ENCODE measurements around the gene IL4I1. TPM values are rescaled to one million over a fixed set of nuclear protein-coding genes. Genes with fewer than 3 reads are reported as not detected.

The IL4I1 gene
- 0.13 and 0.23 TPM in 2 replicates for total RNA-seq

GRCh38 chr19:49896863-49897621, at the start of gene IL4I1:
IL4I1 (minus strand) TSS chr19:49896887; CDS start chr19:49896160, 727 bp downstream.

GRCh38 chr19:49929121-49929610, 32.5 kb upstream of the IL4I1 start, which contains the start of the genes ATF5 and NUP62:
ATF5 (plus strand) TSS chr19:49929205; CDS start chr19:49930851, 1,646 bp downstream.
NUP62 (minus strand) TSS chr19:49929504; CDS start chr19:49909807, 19,697 bp downstream.

GRCh38 chr19:49877020-49877878, 19.4 kb downstream of the IL4I1 start, which contains the start of the genes AKT1S1 and TBC1D17:
AKT1S1 (minus strand) TSS chr19:49877355; CDS start chr19:49873295, 4,060 bp downstream.
TBC1D17 (plus strand) TSS chr19:49877702; CDS start chr19:49877724, 22 bp downstream.

GRCh38 chr19:49866933-49867782, 29.5 kb downstream of the IL4I1 start, which contains the start of gene PNKP:
PNKP (minus strand) TSS chr19:49867576; CDS start chr19:49867204, 372 bp downstream.

GRCh38 chr19:49850487-49851342, 46.0 kb downstream of the IL4I1 start, which contains the start of gene PTOV1:
PTOV1 (plus strand) TSS chr19:49851159.

Other genes with a start within 250 kb of the IL4I1 start
- 64.3 and 68.0 TPM in 2 replicates for gene IRF3, start 231.0 kb downstream of the IL4I1 start, total RNA-seq
- gene BCL2L12, start 231.0 kb downstream of the IL4I1 start, total RNA-seq = 2.7 TPM in 2 replicates
- 205 and 248 TPM in 2 replicates for gene PRMT1, start 219.6 kb downstream of the IL4I1 start, total RNA-seq
- 0.36 and 0.52 TPM in 2 replicates for gene ADM5, start 207.3 kb downstream of the IL4I1 start, total RNA-seq
- gene CPT1C, start 205.8 kb downstream of the IL4I1 start, total RNA-seq = 24.3 and 29.3 TPM in 2 replicates
- 0.52 TPM in 1 of 2 replicates, not detected in the other for gene TSKS, start 133.6 kb downstream of the IL4I1 start, total RNA-seq
- gene AP2A1, start 129.9 kb downstream of the IL4I1 start, total RNA-seq = 145 and 148 TPM in 2 replicates
- gene FUZ, start 83.6 kb downstream of the IL4I1 start, total RNA-seq = 21.3 and 30.7 TPM in 2 replicates
- gene MED25, start 78.6 kb downstream of the IL4I1 start, total RNA-seq = 21.0 and 23.4 TPM in 2 replicates
- gene PTOV1, start 45.7 kb downstream of the IL4I1 start, total RNA-seq = 78.2 and 83.5 TPM in 2 replicates
- 28.7 and 45.7 TPM in 2 replicates for gene PNKP, start 29.3 kb downstream of the IL4I1 start, total RNA-seq
- 14.1 and 14.3 TPM in 2 replicates for gene AKT1S1, start 19.5 kb downstream of the IL4I1 start, total RNA-seq
- gene TBC1D17, start 19.2 kb downstream of the IL4I1 start, total RNA-seq = 18.6 and 22.7 TPM in 2 replicates
- 5.3 and 6.3 TPM in 2 replicates for gene ATF5, start 32.3 kb upstream of the IL4I1 start, total RNA-seq
- gene NUP62, start 32.6 kb upstream of the IL4I1 start, total RNA-seq = 22.2 and 29.3 TPM in 2 replicates
- not detected in 2 replicates for gene SIGLEC11, start 64.3 kb upstream of the IL4I1 start, total RNA-seq
- 20.4 and 22.8 TPM in 2 replicates for gene VRK3, start 128.5 kb upstream of the IL4I1 start, total RNA-seq
- 4.9 and 8.5 TPM in 2 replicates for gene ZNF473, start 129.1 kb upstream of the IL4I1 start, total RNA-seq

Data from smooth muscle cell of the pulmonary artery (primary cell).